ENCODE results near the gene METTL25B.
A peak's percentile ranks its signal among the peaks of the same experiment; 100 is the strongest.

The METTL25B gene

GRCh38 chr1:156728599-156729462 is 562 bp downstream of the METTL25B start, which contains the start of gene ISG20L2:
ISG20L2 (minus strand) TSS chr1:156728766; CDS start chr1:156727652, 1,114 bp downstream.
- DNase-seq, result peak; percentile 98

GRCh38 chr1:156733989-156734584 is 5.8 kb downstream of the METTL25B start:
- no peak for DNase-seq

- no peak for DNase-seq
These were observed 10.1 kb downstream of the METTL25B start for GRCh38 chr1:156738407-156738806.

DNA sequence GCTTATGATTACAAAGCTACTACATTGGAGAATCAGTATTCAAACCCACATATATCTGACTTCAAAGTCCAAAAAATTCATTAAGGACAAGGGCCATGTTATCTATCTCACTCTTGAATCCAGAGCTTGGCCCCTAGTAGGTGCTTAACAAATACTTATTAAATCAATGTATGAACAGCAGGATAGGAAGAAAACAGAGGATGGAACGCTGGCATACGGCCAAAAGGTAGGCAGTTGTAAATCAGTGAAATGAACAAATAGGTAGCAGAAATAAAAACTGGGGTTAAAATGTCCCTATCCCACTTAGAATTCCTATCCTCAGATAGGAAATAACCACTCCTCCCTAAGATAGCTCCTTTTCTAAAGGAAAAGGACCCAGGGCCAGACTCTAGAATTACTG is 10.6 kb downstream of the METTL25B start:
- no peak for DNase-seq

DNA sequence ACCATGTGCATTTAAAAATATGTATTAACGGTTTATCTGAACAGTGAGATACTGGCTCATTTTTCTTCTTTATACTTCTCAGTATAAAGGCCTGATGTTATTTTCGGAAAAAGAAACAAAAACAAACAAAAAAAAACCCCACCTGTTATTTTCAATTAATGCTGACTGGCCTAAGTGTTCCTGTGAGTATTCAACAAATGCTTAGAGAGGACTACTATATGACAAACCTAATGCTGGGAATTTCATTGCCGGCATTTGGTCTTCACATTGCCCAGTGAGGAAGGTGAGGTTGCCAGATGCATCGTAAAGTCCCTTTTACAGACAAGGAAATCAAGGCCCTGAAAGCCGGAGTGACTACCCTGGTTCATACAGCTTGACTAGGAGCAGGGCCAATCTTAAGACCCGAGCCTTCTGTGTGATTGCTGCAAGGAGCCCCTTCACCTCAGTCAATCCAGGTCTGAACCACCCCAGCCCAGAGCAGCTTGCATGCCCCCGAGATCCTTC is 12.0 kb downstream of the METTL25B start:
- DNase-seq, result peak; percentile 69

DNA sequence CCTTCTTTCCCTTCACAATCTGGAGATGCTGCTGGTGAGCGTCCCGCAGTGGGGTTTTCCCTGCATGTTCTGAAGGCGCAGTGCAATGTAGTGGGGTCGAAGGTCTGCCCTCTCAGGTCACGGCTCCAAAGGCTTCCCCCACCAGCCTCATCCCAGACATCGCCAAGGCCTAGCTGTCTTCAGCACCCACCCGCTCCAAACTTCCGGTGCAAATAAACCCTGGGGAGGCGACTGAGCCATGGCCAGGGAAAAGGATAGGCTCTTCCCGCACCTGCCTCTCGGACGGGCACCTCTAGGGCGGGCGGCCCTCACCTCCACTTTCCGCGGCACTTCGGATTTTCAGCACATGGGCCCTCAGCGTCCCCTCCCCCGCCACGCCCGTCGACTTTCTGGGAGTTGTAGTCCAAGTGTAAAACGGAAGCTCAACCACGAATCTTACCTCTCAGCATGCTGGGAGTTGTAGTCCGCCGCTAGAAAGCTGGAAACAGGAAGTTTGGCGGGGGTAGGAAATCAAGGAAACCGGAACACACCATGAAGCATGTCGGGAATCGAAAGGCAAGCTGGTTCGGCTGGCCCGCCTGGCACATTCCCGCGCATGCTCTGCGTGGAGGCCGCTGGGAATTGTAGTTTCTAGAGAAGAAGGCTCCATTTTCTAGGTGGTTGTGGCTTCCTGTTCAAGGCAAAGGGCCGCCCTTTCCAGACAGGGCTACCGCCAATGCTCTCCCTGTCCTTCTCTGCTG is 12.6 kb downstream of the METTL25B start, which contains the start of gene MRPL24:
Gene MRPL24, minus strand, starts transcription at position 348 of the 740 bp plus-strand sequence. CDS start 2,384 bp downstream, outside the sequence.
- peak; percentile 100 for DNase-seq

GRCh38 chr1:156741481-156741983 is 13.3 kb downstream of the METTL25B start:
- DNase-seq, result no peak

DNA sequence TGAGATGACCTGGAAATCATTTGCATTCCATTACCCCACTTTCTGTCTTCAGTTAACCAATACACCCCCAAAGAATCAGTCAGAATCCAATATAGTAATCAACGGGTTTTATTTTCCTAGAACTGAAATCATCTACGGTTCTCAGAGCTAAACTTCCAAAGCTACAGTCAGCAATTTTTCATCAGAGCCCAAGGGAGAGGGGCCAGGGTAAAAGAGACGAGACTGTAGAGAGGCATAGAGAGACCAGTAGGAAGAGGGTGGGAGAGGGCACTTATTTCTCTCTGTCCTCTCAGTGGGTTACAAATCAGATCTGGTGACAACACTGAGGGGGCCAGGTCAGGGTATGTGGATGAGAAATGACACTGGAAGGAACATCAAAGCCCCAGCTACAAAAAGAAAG is 13.7 kb downstream of the METTL25B start:
- DNase-seq, result no peak

DNA sequence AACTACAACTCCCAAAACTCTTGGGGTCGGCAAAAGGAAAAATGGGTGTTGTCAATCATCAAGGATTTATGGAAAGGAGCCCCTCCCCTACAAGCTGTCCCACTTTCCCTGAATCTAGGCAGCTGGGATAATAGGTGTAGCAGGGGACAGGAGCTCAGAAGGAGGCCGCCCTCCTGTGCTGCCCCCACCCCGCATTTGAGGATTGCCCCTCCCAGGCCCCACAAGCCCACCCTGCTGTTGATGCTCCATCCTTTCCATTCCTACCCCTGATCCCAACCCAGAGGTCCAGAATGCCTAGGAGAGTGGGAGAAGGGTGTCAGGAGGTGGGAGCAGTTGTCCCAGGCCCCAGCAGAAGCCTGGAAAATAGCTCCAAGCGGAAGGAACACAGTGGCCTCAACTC is 14.5 kb downstream of the METTL25B start:
- DNase-seq, result no peak

GRCh38 chr1:156743367-156744302 is 15.4 kb downstream of the METTL25B start:
- DNase-seq, result no peak

DNA sequence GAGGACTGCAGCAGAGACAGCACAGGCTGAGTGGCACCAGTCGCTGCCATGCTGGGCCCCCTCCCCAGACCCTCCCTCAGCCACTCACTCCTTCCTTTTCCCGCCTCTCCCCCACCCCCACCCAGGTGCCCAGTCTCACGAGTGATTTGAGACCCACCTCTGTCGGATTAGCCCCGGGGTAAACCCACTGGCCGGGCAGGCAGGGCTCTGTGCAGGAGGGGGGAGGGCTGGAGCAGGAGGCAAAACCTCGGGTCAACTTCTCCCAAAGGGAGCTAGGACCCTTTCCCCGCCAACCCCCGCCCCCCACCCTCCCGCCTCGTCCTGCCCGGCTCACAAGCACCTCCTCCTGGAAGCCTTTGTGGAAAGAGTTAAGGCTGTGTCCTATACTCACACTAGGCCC is 16.1 kb downstream of the METTL25B start:
- no peak for DNase-seq

DNA sequence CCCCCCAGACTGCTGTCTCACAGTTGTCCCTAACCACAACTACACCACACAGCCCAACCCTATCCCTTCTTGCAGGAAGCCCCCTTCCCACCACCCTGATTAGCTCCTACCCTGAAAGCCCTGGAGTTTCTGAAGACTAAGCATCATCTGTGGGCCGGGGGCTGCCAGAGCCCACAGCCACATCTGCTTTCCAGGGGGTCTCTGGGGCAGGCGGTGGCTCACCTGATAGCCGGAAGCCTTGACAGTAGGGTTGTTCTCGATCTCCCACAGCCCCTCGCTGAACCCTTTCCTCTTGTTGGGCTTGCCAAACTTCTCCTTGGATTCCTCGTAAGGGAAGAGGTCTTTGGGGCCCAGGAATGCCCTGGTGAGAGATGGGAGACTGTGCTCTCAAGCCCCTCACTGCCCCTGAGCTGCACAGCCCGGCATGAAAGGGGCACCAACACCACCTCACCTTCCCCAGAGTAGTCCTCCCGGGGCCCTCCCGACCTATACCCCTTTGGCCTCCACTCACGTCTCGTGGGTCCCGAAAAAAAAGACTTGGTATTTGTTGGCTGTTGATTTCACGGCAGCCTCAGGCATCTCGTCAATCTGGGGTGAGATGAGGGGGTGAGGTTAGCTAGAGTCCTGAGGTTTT is 16.6 kb downstream of the METTL25B start:
- no peak for DNase-seq

GRCh38 chr1:156745881-156746280 is 17.6 kb downstream of the METTL25B start:
- DNase-seq, result no peak

- DNase-seq, result no peak
These were observed 18.1 kb downstream of the METTL25B start for GRCh38 chr1:156746406-156746727.

DNA sequence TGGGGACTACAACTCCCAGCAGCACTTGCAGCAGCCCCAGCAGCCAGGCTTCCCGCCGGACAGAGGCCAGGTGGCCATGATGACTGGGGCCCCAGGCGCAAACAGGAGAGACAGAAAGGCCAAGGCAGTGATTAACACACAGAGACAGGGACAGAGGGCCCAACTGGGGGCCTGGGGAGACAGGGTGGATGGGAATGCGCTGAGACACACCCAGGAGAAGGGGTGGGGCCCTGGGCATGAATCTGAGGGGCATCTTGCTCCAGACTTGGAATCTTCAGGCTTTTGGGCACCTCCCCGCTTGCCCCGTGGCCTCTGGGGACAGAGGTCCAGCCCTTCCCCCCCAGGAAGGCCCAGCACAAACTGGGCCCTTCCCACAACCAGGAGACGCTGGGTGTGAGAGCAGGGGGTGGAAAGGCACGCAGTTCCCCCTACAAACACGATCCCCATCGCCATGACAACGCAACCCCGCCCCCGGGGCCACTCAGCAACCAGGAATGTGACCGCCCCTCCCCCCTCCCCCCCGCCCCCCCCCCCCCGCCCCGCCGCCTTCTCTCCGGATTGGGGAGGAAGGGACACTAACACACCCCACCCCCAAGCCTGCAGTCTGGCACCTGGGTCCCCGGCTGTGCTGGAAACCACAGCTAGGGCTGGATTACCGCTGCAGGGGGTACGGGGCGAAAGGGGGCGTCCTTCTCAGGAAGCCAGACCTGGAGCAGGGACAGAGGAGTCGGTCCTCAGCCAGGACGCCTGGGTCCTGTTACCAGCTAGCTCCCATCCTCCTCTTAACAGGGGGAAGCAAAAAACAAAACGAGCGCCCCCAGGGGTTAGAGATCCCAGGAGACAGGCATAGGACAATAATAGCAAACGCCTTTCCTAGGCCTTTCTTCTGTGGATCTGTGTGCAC is 18.7 kb downstream of the METTL25B start:
- peak; percentile 73 for DNase-seq

- DNase-seq, result no peak
These were observed 19.7 kb downstream of the METTL25B start for GRCh38 chr1:156747742-156748669.

DNA sequence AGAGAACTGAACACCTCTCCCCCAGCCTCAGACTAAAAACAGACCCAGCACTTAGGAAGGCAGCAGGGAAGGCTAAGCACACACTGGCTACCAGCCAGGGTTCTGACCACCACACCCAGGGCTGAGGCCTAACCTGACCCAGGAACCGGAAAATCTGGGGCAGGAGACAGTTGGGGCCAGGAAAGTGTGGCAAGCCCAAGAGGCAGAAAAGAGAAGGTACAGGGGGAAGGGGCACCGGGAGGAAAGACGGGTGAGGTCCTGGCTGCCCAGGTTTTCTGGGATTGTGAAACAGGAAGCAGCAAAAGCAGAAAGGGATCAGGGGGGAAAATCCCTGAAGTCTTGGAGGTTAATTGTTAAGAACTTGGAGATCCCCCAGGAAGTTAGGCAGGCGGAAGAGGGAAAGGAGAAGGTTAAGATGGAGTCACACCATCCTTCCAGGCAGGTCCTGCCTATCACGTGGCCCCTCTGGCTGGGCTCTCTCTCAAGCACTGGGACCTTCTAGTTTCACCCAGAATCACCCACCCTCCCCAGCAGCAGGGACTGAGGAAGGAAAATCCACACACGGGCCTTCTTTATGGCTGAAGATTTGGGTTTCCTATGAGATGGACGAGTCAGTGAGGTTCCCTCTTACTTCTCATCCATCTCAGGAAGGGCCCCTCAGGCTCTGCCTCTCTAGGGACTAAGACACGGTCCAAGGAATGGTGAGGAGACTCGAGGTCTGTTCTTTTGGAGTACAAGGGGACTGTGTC is 20.6 kb downstream of the METTL25B start:
- no peak for DNase-seq

GRCh38 chr1:156749419-156750118 is 21.3 kb downstream of the METTL25B start:
- no peak for DNase-seq

Measured in NCI-H2171 treated with DMSO at 0.1 percent for 48 hours (cell line).